Stimulated activated effector memory CD8-positive, alpha-beta T cell treated with anti-CD3 and anti-CD28 coated beads, Interleukin-12 subunit alpha, Interleukin-12 subunit beta, amount 100 ng/mL, for 72 hours (primary cell): Measurements from ENCODE around the gene THAP10.
"Not testable (repeated sequence)": the region's sequence is repeated elsewhere in the genome, so short reads cannot be mapped to it uniquely, and the experiment has no call there.

ENCODE experiments used
- ATAC-seq: fragments of 150-1000 bp; cut with Tn5 transposase; 2 replicates; pipeline ENCODE4 v1.10.0; 2021
- DNase-seq, 2 donors: peaks; one replicate each; pipeline ENCODE4 v3.0.0; 2021 to 2022; ENCODE audit warnings: low spot score in 2 of 2
- H3K27ac Mint-ChIP-seq: one replicate; pipeline ENCODE4 v1.8.0; 2022; ENCODE audit warnings: mild to moderate bottlenecking, mixed read lengths
- H3K36me3 Mint-ChIP-seq: one replicate; pipeline ENCODE4 v1.8.0; 2022; ENCODE audit warnings: mild to moderate bottlenecking, mixed read lengths
- H3K4me1 Mint-ChIP-seq: one replicate; pipeline ENCODE4 v1.8.0; 2022; ENCODE audit warnings: mixed read lengths
- H3K4me3 Mint-ChIP-seq: one replicate; pipeline ENCODE4 v1.8.0; 2022; ENCODE audit warnings: mild to moderate bottlenecking, mixed read lengths
- H3K9me3 Mint-ChIP-seq: one replicate; pipeline ENCODE4 v1.8.0; 2022; ENCODE audit warnings: mixed read lengths

The THAP10 gene

GRCh38 chr15:70892002-70892911 is at the start of gene THAP10, which contains the start of gene LRRC49:
Gene THAP10 (minus strand): TSS chr15:70892433. CDS start chr15:70892272, 161 bp downstream.
Gene LRRC49 (plus strand): TSS chr15:70892826. CDS start chr15:70892895, 69 bp downstream.
- peaks cover 6% of the 10 kb centered on the region for H3K36me3 Mint-ChIP-seq
- no peaks in the 10 kb centered on the region for H3K9me3 Mint-ChIP-seq
- ATAC-seq (peak; percentile 76), DNase-seq (peak in 1 of 2 donors; percentile 77)
- peaks cover 9% of the 10 kb centered on the region for H3K4me1 Mint-ChIP-seq
- peak within 1 kb of the TSS; percentile 65 for H3K27ac Mint-ChIP-seq
- peak within 1 kb of the TSS; percentile 78 for H3K4me3 Mint-ChIP-seq

- no peaks in the 10 kb centered on the region for H3K4me1 Mint-ChIP-seq
- no peak for DNase-seq
- H3K4me3 Mint-ChIP-seq = no peak overlapping the region
- no peaks in the 10 kb centered on the region for H3K9me3 Mint-ChIP-seq
- H3K27ac Mint-ChIP-seq = no peak overlapping the region
- no peaks in the 10 kb centered on the region for H3K36me3 Mint-ChIP-seq
- no peak for ATAC-seq
Measured at GRCh38 chr15:70936326-70936725, 44.1 kb upstream of the THAP10 start.

- DNase-seq = no peak
- Mint-ChIP-seq H3K36me3 (no peaks in the 10 kb centered on the region), H3K4me1 (no peaks in the 10 kb centered on the region), H3K9me3 (no peaks in the 10 kb centered on the region), H3K4me3 (no peak overlapping the region), H3K27ac (no peak overlapping the region)
- ATAC-seq = no peak
Measured at GRCh38 chr15:70935631-70936030, 43.4 kb upstream of the THAP10 start.

- no peak overlapping the region for H3K4me3 Mint-ChIP-seq
- ATAC-seq (no peak), DNase-seq (no peak)
- H3K9me3 Mint-ChIP-seq = no peaks in the 10 kb centered on the region
- H3K36me3 Mint-ChIP-seq = no peaks in the 10 kb centered on the region
- no peak overlapping the region for H3K27ac Mint-ChIP-seq
- H3K4me1 Mint-ChIP-seq = no peaks in the 10 kb centered on the region
Measured at GRCh38 chr15:70933411-70933810, 41.2 kb upstream of the THAP10 start.

- DNase-seq = no peak
- Mint-ChIP-seq H3K36me3 (no peaks in the 10 kb centered on the region), H3K27ac (no peak overlapping the region), H3K9me3 (no peaks in the 10 kb centered on the region), H3K4me3 (no peak overlapping the region), H3K4me1 (no peaks in the 10 kb centered on the region)
- ATAC-seq = no peak
Measured at GRCh38 chr15:70932397-70932796, 40.2 kb upstream of the THAP10 start.

- ATAC-seq = no peak
- no peak for DNase-seq
- Mint-ChIP-seq H3K4me3 (no peak overlapping the region), H3K27ac (no peak overlapping the region), H3K36me3 (no peaks in the 10 kb centered on the region), H3K9me3 (no peaks in the 10 kb centered on the region), H3K4me1 (no peaks in the 10 kb centered on the region)
Measured at GRCh38 chr15:70931821-70932220, 39.6 kb upstream of the THAP10 start.

- not testable (repeated sequence) for H3K4me3 Mint-ChIP-seq, H3K27ac Mint-ChIP-seq, H3K9me3 Mint-ChIP-seq, H3K36me3 Mint-ChIP-seq, DNase-seq, H3K4me1 Mint-ChIP-seq, ATAC-seq
Measured at GRCh38 chr15:70926914-70927313, 34.7 kb upstream of the THAP10 start.

GRCh38 chr15:70923311-70924080 is 31.3 kb upstream of the THAP10 start:
- ATAC-seq = no peak
- Mint-ChIP-seq H3K27ac (no peak overlapping the region), H3K9me3 (peaks cover 6% of the 10 kb centered on the region), H3K4me1 (no peaks in the 10 kb centered on the region), H3K36me3 (no peaks in the 10 kb centered on the region), H3K4me3 (no peak overlapping the region)
- no peak for DNase-seq

- Mint-ChIP-seq H3K4me3 (no peak overlapping the region), H3K36me3 (no peaks in the 10 kb centered on the region), H3K4me1 (no peaks in the 10 kb centered on the region), H3K9me3 (peaks cover 6% of the 10 kb centered on the region), H3K27ac (no peak overlapping the region)
- ATAC-seq (no peak), DNase-seq (no peak)
Measured at GRCh38 chr15:70922119-70922518, 29.9 kb upstream of the THAP10 start.

- no peak for ATAC-seq
- Mint-ChIP-seq H3K27ac (no peak overlapping the region), H3K9me3 (peaks cover 6% of the 10 kb centered on the region), H3K4me1 (no peaks in the 10 kb centered on the region), H3K36me3 (no peaks in the 10 kb centered on the region), H3K4me3 (no peak overlapping the region)
- no peak for DNase-seq
Measured at GRCh38 chr15:70920981-70921696, 28.9 kb upstream of the THAP10 start.

- peaks cover 6% of the 10 kb centered on the region for H3K9me3 Mint-ChIP-seq
- H3K4me3 Mint-ChIP-seq = no peak overlapping the region
- H3K36me3 Mint-ChIP-seq = no peaks in the 10 kb centered on the region
- H3K27ac Mint-ChIP-seq = no peak overlapping the region
- DNase-seq (no peak), ATAC-seq (no peak)
- H3K4me1 Mint-ChIP-seq = no peaks in the 10 kb centered on the region
Measured at GRCh38 chr15:70917955-70918354, 25.7 kb upstream of the THAP10 start.

- no peak for ATAC-seq
- H3K9me3 Mint-ChIP-seq = no peaks in the 10 kb centered on the region
- DNase-seq = no peak
- no peak overlapping the region for H3K27ac Mint-ChIP-seq
- H3K4me1 Mint-ChIP-seq = no peaks in the 10 kb centered on the region
- no peak overlapping the region for H3K4me3 Mint-ChIP-seq
- H3K36me3 Mint-ChIP-seq = no peaks in the 10 kb centered on the region
Measured at GRCh38 chr15:70916531-70916930, 24.3 kb upstream of the THAP10 start.

GRCh38 chr15:70912187-70912586 is 20.0 kb upstream of the THAP10 start:
- no peaks in the 10 kb centered on the region for H3K36me3 Mint-ChIP-seq
- ATAC-seq (no peak), DNase-seq (no peak)
- no peak overlapping the region for H3K4me3 Mint-ChIP-seq
- no peak overlapping the region for H3K27ac Mint-ChIP-seq
- H3K4me1 Mint-ChIP-seq = no peaks in the 10 kb centered on the region
- H3K9me3 Mint-ChIP-seq = peaks cover 8% of the 10 kb centered on the region

GRCh38 chr15:70910958-70911357 is 18.7 kb upstream of the THAP10 start:
- ATAC-seq (no peak), DNase-seq (no peak)
- H3K36me3 Mint-ChIP-seq = no peaks in the 10 kb centered on the region
- no peak overlapping the region for H3K4me3 Mint-ChIP-seq
- no peaks in the 10 kb centered on the region for H3K4me1 Mint-ChIP-seq
- H3K9me3 Mint-ChIP-seq = peaks cover 8% of the 10 kb centered on the region
- H3K27ac Mint-ChIP-seq = no peak overlapping the region

GRCh38 chr15:70907784-70908471 is 15.7 kb upstream of the THAP10 start:
- Mint-ChIP-seq H3K36me3 (no peaks in the 10 kb centered on the region), H3K9me3 (peaks cover 8% of the 10 kb centered on the region), H3K4me3 (no peak overlapping the region), H3K27ac (no peak overlapping the region), H3K4me1 (no peaks in the 10 kb centered on the region)
- ATAC-seq = no peak
- DNase-seq = no peak
